ENCODE data around the gene CAB39. TPM values are rescaled to one million over a fixed set of nuclear protein-coding genes. Genes with fewer than 3 reads are reported as not detected.

CAB39 gene
- total RNA-seq, 1 donor from 2014 or later: 80.9 TPM

DNA sequence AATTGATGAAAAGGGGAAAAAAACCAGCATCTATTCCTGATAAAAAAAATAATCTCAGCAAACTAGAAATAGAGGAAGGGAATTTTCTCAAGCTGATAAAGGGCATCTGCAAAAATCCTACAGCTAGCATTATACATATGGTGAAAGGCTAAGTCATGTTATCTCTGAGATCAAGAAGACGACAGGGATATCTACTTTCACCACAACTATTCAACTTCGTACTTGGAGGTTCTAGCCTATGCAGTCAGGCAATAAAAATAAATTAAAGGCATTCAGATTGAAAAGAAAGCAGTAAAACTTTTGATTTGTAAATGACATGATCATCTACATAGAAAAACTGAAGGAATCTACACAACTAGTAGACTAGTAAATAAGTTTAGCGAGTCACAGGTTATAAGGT lies 58.2 kb downstream of the CAB39 start:
- intact Hi-C loops (cut with DNase I): no loop called here
- DNase-seq: no peak
- ATAC-seq (ENCODE audit: poor library complexity): no peak

- intact Hi-C loops (cut with DNase I): no loop called here
- no peak for DNase-seq
- no peak for ATAC-seq (ENCODE audit: poor library complexity)
Measured at GRCh38 chr2:230772156-230772555, 59.5 kb downstream of the CAB39 start.

GRCh38 chr2:230773039-230773773 lies 60.6 kb downstream of the CAB39 start:
- ATAC-seq (ENCODE audit: poor library complexity): no peak
- no peak for DNase-seq
- intact Hi-C loops (cut with DNase I): no loop called here

GRCh38 chr2:230774348-230774951 lies 61.8 kb downstream of the CAB39 start:
- intact Hi-C loops (cut with DNase I): no loop called here
- no peak for DNase-seq
- ATAC-seq (ENCODE audit: poor library complexity): peak; percentile 77

DNA sequence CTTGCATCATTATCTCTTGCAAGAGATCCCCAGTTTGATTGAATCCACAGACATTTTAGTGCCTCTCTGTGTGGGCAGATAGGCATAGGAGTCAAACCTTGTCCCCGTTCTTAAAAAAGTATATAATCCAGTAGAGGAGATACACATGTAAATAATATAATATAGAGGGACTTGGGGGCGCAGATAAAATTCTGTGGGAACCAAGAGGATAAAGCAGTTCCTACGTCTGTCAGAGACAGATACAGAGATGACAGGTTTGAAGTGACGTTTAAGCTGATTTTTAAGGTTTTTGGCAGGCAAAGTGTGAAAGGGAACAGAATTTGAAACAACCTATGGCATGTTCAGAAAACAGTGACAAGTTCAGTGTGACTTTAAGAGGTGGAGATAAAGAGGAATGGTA lies 63.1 kb downstream of the CAB39 start:
- ATAC-seq (ENCODE audit: poor library complexity) (no peak), DNase-seq (no peak)
- intact Hi-C loops (cut with DNase I): no loop called here

- DNase-seq (no peak), ATAC-seq (ENCODE audit: poor library complexity) (no peak)
- intact Hi-C loops (cut with DNase I): no loop called here
Measured at GRCh38 chr2:230777721-230778120, 65.1 kb downstream of the CAB39 start.

GRCh38 chr2:230778350-230779063 lies 65.9 kb downstream of the CAB39 start:
- no peak for DNase-seq
- intact Hi-C loops (cut with DNase I): no loop called here
- no peak for ATAC-seq (ENCODE audit: poor library complexity)

- intact Hi-C loops (cut with DNase I): no loop called here
- DNase-seq (no peak), ATAC-seq (ENCODE audit: poor library complexity) (no peak)
Measured at GRCh38 chr2:230779126-230779525, 66.5 kb downstream of the CAB39 start.

DNA sequence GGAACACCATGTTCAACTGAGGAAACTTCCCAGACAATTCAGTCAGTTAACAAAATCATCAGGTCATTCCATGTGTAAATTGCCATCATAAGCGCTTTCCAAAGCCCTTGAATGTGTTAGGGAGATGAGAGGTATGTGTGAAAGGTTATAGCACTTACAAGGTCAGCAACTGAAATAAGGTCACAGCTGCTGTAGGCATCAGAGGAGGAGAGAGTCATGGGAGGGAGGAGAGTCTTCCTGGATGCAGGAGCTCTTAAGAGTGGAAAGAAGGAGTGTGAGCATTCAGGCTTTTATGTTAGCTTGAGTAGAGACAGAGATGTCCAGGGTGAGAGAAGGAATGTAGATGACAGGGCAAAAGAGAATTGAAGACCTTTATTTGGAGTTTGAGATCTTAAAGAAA lies 67.0 kb downstream of the CAB39 start:
- ATAC-seq (ENCODE audit: poor library complexity): peak; percentile 42
- DNase-seq: no peak
- intact Hi-C loops (cut with DNase I): no loop called here

- ATAC-seq (ENCODE audit: poor library complexity) (peak; percentile 50), DNase-seq (no peak)
- intact Hi-C loops (cut with DNase I): no loop called here
Measured at GRCh38 chr2:230781130-230781797, 68.6 kb downstream of the CAB39 start.

DNA sequence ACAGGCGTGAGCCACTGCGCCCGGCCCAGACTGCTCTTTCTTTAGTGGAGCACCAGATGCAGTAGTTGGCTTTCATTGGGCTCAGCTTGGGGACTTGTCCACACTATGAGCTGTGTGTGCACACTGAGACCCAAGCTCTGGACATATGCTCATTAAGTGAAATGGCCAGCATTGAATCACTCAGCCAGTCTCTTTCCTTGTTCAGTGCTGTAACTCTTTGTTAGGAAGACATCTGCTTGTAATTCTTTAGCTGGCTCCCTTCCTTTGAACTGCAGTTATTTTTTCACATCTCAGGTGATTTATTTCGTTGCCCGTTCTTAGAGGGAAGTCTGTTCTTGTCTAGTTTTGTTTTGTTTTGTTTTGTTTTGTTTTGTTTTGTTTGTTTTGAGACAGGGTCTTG lies 70.5 kb downstream of the CAB39 start:
- intact Hi-C loops (cut with DNase I): no loop called here
- ATAC-seq (ENCODE audit: poor library complexity) (no peak), DNase-seq (no peak)

DNA sequence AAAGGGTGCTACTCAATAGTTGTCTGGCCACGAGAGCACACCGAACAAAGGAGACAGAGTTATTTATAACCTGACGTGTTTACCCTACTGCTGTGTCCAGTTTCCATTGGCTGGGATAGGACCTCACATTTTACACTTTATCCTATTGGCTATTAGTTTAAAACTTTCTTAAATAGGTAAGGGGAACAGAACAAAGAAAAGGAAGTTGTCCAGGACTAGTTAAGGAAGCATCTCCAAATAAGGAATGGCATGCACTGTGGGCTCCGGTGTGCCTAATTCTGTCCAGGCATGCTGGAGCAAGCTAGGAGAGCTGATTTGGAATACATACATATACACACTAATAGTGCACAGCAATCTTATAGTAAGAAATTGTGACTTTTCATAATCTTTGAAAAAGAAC lies 72.2 kb downstream of the CAB39 start:
- ATAC-seq (ENCODE audit: poor library complexity) (peak; percentile 46), DNase-seq (no peak)
- intact Hi-C loops (cut with DNase I): no loop called here

DNA sequence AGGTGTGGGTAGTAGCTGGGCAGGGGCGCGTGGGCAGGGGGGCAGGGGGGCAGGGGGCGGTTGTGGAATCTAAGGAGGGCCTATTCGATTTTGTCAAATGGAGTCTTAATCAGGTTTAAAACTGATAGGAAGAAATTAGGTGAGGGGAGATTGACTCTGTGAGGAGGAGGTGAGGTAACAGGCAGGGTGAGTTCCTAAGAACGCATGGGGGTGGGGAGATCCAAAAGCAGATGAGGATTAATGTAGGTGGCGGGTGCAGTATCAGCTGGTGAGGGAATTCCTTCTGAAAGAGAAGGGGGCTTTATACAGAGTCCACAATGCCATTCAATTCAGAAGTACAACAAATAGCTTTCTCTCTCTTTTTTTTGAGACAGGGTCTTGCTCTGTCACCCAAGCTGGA lies 72.7 kb downstream of the CAB39 start:
- no peak for DNase-seq
- intact Hi-C loops (cut with DNase I): no loop called here
- no peak for ATAC-seq (ENCODE audit: poor library complexity)

DNA sequence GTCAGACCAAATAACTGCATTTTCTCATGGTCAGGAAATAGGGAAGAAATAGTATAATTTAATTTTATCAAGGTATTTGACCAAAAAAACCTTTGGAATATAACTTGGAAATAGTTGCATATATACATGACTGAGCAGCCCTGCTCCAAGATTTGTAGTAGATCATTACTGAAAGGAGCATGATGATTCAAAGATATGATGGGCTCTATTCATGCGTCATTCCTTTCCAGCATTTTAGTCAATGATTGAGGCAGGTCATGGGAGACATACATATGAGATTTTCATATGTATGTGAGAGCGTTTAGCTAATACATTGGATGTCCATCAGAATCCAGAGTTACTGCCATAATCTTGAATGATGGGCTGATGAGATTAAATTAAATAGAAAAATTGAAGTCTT lies 74.5 kb downstream of the CAB39 start:
- DNase-seq (no peak), ATAC-seq (ENCODE audit: poor library complexity) (no peak)
- intact Hi-C loops (cut with DNase I): no loop called here

- no peak for ATAC-seq (ENCODE audit: poor library complexity)
- no peak for DNase-seq
- intact Hi-C loops (cut with DNase I): no loop called here
Measured at GRCh38 chr2:230788554-230789175, 76.0 kb downstream of the CAB39 start.

GRCh38 chr2:230790981-230791380 lies 78.3 kb downstream of the CAB39 start:
- ATAC-seq (ENCODE audit: poor library complexity): peak; percentile 58
- intact Hi-C loops (cut with DNase I): no loop called here
- DNase-seq: peak; percentile 51

- ATAC-seq (ENCODE audit: poor library complexity): peak; percentile 71
- peak; percentile 78 for DNase-seq
- intact Hi-C loops (cut with DNase I): no loop called here
Measured at GRCh38 chr2:230793572-230794359, 81.1 kb downstream of the CAB39 start.

GRCh38 chr2:230794497-230794896 lies 81.9 kb downstream of the CAB39 start:
- ATAC-seq (ENCODE audit: poor library complexity): no peak
- intact Hi-C loops (cut with DNase I): no loop called here
- no peak for DNase-seq

Data from Right ventricle myocardium superior (tissue), 1 donor.